ENCODE results near the gene ACCSL.

ACCSL gene

GRCh38 chr11:44104481-44105294, 56.9 kb downstream of the ACCSL start:
- DNase-seq, result no peak

- no peak for DNase-seq
These were observed 60.5 kb downstream of the ACCSL start for GRCh38 chr11:44108260-44108659.
